ENCODE data around the gene MIPEP. TPM values are rescaled to one million over a fixed set of nuclear protein-coding genes. Genes with fewer than 3 reads are reported as not detected.
"Not testable (repeated sequence)": the region's sequence is repeated elsewhere in the genome, so short reads cannot be mapped to it uniquely, and the experiment has no call there.

The MIPEP gene
- total and polyA plus RNA-seq, 2 experiments from 2014 or later = 17.1 to 19.8 TPM

- TF ChIP-seq EZH2 (IDR thresholded peaks at IDR 0.05; ENCODE audit: borderline replicate concordance) (no peak), EZH2phosphoT487 (IDR thresholded peaks at IDR 0.05; ENCODE audit: low read depth, severe bottlenecking, unreplicated experiment) (peak; percentile 96), CTCF (IDR thresholded peaks at IDR 0.05; ENCODE audit: poor library complexity) (no peak)
- Histone ChIP-seq H3K9me2 (replicated peaks; ENCODE audit: insufficient read depth) (no peaks in the 10 kb centered on the region), H2AFZ (no peak overlapping the region), H3K4me2 (peak overlapping the region; percentile 26), H3K27ac (peak overlapping the region; percentile 33), H3K79me2 (no peaks in the 10 kb centered on the region), H3K4me3 (no peak overlapping the region), H3K36me3 (replicated peaks; ENCODE audit: insufficient read depth, low read depth) (no peaks in the 10 kb centered on the region), H3K4me1 (ENCODE audit: insufficient read depth) (peaks cover 20% of the 10 kb centered on the region), H3K9me3 (ENCODE audit: low read depth) (no peaks in the 10 kb centered on the region), H4K20me1 (ENCODE audit: insufficient read depth, poor library complexity, severe bottlenecking) (no peaks in the 10 kb centered on the region), H3K27me3 (no peaks in the 10 kb centered on the region)
- 30% methylated on average over 3 of the region's 3 CpGs for WGBS (ENCODE audit: low lambda C conversion rate, missing lambda C conversion rate)
- DNase-seq (ENCODE audit: low spot score) = no peak
Observed at GRCh38 chr13:23763318-23763717, 125.9 kb downstream of the MIPEP start.

- H3K4me2 ChIP-seq; H3K9me2 ChIP-seq (replicated peaks; ENCODE audit: insufficient read depth); DNase-seq (ENCODE audit: low spot score); H3K36me3 ChIP-seq (replicated peaks; ENCODE audit: insufficient read depth, low read depth); H3K4me3 ChIP-seq; H3K79me2 ChIP-seq; H3K27ac ChIP-seq; H4K20me1 ChIP-seq (ENCODE audit: insufficient read depth, poor library complexity, severe bottlenecking); H3K9me3 ChIP-seq (ENCODE audit: low read depth); H3K27me3 ChIP-seq; H2AFZ ChIP-seq: not testable (repeated sequence)
- 79% methylated on average over 8 of the region's 8 CpGs for WGBS (ENCODE audit: low lambda C conversion rate, missing lambda C conversion rate)
- peaks cover 27% of the 10 kb centered on the region for H3K4me1 ChIP-seq (ENCODE audit: insufficient read depth)
Observed at GRCh38 chr13:23761760-23762159, 127.4 kb downstream of the MIPEP start.

- Histone ChIP-seq H3K4me2 (no peak overlapping the region), H3K4me3 (no peak overlapping the region), H3K27ac (no peak overlapping the region), H4K20me1 (ENCODE audit: insufficient read depth, poor library complexity, severe bottlenecking) (no peaks in the 10 kb centered on the region), H3K79me2 (no peaks in the 10 kb centered on the region), H3K27me3 (no peaks in the 10 kb centered on the region), H3K4me1 (ENCODE audit: insufficient read depth) (peaks cover 28% of the 10 kb centered on the region), H3K9me3 (ENCODE audit: low read depth) (no peaks in the 10 kb centered on the region), H3K9me2 (replicated peaks; ENCODE audit: insufficient read depth) (no peaks in the 10 kb centered on the region), H2AFZ (no peak overlapping the region), H3K36me3 (replicated peaks; ENCODE audit: insufficient read depth, low read depth) (no peaks in the 10 kb centered on the region)
- 96% methylated on average over 9 of the region's 9 CpGs for WGBS (ENCODE audit: low lambda C conversion rate, missing lambda C conversion rate)
- DNase-seq (ENCODE audit: low spot score) = no peak
- TF ChIP-seq EZH2 (IDR thresholded peaks at IDR 0.05; ENCODE audit: borderline replicate concordance) (no peak), EZH2phosphoT487 (IDR thresholded peaks at IDR 0.05; ENCODE audit: low read depth, severe bottlenecking, unreplicated experiment) (no peak), CTCF (IDR thresholded peaks at IDR 0.05; ENCODE audit: poor library complexity) (no peak)
Observed at GRCh38 chr13:23760000-23760399, 129.2 kb downstream of the MIPEP start.

- H3K9me3 ChIP-seq (ENCODE audit: low read depth) = no peaks in the 10 kb centered on the region
- no peak overlapping the region for H3K4me2 ChIP-seq
- H3K27ac ChIP-seq = peak overlapping the region; percentile 19
- DNase-seq (ENCODE audit: low spot score) = no peak
- H3K9me2 ChIP-seq (replicated peaks; ENCODE audit: insufficient read depth) = no peaks in the 10 kb centered on the region
- H3K36me3 ChIP-seq (replicated peaks; ENCODE audit: insufficient read depth, low read depth) = no peaks in the 10 kb centered on the region
- no peaks in the 10 kb centered on the region for H3K79me2 ChIP-seq
- no peak overlapping the region for H2AFZ ChIP-seq
- TF ChIP-seq CTCF (IDR thresholded peaks at IDR 0.05; ENCODE audit: poor library complexity) = no peak
- no peak for TF ChIP-seq EZH2phosphoT487 (IDR thresholded peaks at IDR 0.05; ENCODE audit: low read depth, severe bottlenecking, unreplicated experiment)
- H3K4me1 ChIP-seq (ENCODE audit: insufficient read depth) = peaks cover 33% of the 10 kb centered on the region
- H3K4me3 ChIP-seq = no peak overlapping the region
- 70% methylated on average over 3 of the region's 9 CpGs for WGBS (ENCODE audit: low lambda C conversion rate, missing lambda C conversion rate)
- H3K27me3 ChIP-seq = no peaks in the 10 kb centered on the region
- no peaks in the 10 kb centered on the region for H4K20me1 ChIP-seq (ENCODE audit: insufficient read depth, poor library complexity, severe bottlenecking)
Observed at GRCh38 chr13:23758798-23759527, 130.2 kb downstream of the MIPEP start.

Data from hepatocyte (in vitro differentiated cells).